DMS153 treated with DMSO at 0.1 percent for 48 hours (cell line): ENCODE results near the gene MAP3K5.
"Not testable (repeated sequence)": the region's sequence is repeated elsewhere in the genome, so short reads cannot be mapped to it uniquely, and the experiment has no call there.

Source experiments
- DNase-seq: peaks from one replicate; lab custom pipeline; 2025; ENCODE audit not compliant: unreplicated experiment; lab: John Stamatoyannopoulos, UW

The MAP3K5 gene, protein sequence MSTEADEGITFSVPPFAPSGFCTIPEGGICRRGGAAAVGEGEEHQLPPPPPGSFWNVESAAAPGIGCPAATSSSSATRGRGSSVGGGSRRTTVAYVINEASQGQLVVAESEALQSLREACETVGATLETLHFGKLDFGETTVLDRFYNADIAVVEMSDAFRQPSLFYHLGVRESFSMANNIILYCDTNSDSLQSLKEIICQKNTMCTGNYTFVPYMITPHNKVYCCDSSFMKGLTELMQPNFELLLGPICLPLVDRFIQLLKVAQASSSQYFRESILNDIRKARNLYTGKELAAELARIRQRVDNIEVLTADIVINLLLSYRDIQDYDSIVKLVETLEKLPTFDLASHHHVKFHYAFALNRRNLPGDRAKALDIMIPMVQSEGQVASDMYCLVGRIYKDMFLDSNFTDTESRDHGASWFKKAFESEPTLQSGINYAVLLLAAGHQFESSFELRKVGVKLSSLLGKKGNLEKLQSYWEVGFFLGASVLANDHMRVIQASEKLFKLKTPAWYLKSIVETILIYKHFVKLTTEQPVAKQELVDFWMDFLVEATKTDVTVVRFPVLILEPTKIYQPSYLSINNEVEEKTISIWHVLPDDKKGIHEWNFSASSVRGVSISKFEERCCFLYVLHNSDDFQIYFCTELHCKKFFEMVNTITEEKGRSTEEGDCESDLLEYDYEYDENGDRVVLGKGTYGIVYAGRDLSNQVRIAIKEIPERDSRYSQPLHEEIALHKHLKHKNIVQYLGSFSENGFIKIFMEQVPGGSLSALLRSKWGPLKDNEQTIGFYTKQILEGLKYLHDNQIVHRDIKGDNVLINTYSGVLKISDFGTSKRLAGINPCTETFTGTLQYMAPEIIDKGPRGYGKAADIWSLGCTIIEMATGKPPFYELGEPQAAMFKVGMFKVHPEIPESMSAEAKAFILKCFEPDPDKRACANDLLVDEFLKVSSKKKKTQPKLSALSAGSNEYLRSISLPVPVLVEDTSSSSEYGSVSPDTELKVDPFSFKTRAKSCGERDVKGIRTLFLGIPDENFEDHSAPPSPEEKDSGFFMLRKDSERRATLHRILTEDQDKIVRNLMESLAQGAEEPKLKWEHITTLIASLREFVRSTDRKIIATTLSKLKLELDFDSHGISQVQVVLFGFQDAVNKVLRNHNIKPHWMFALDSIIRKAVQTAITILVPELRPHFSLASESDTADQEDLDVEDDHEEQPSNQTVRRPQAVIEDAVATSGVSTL (N-terminal part only)

GRCh38 chr6:136792410-136793262 lies at the start of gene MAP3K5:
Gene MAP3K5, minus strand, starts transcription at chr6:136792477. Its CDS starts 320 bp downstream, at chr6:136792157.
- DNase-seq, result peak; percentile 87

DNA sequence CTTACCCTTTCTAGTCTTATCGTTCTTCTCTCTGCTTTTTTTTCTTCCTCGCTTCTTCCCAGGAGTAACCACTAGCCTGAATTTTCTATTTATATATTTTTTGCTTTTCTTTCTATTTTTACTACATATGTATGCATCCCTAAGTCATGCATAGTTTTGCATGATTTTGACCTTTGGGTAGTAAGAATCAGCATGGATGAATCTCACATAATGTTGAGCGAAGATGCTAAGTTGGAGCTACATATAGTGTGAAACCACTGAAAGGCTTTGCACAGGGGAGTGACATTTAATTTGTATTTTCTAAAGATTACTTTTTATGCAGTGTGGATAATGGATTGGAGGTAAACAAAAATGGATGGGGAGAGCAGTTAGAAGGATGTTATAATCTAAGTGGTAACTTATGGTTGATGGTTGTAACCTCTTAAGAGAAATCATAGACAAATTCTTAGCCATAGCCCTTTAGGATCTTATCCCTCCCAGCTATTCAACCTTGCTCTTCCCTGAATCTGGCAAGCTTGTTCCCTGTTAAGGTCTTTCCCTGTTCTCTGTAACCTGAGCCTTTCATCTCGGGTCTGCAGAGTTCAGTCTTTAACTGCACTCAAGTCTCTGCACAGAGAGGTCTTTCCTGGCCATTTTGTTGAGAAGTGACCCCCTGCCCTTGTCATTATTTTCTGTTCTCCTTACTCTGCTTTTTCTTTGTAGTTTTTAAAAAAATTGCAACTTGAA lies 48.2 kb upstream of the MAP3K5 start:
- DNase-seq, result no peak

DNA sequence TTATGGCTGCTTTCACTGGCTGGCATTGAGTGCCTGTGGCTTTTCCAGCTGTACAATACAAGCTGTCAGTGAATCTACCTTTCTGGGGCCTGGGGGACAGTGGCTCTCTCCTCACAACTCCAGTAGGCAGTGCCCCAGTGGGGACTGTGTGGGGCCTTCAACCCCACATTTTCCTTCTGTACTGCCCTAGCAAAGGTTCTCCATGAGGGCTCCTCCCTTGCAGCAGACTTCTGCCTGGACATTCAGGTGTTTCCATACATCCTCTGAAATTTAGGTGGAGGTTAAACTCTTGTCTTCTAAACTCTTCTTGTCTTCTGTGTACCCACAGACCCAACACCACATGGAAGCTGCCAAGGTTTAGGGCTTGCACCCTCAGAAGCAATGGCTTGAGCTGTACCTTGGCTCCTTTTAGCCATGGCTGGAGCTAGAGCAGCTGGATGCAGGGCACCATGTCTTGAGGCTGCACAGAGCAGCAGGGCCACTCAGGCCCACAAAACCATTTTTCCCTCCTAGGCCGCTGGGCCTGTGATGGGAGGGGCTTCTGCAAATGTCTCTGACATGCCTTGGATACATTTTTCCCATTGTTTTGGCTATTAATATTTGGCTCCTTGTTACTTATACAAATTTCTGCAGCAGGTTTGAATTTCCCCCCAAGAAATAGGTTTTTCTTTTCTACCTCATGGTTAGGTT lies 39.7 kb upstream of the MAP3K5 start:
- DNase-seq, result no peak

GRCh38 chr6:136826216-136826615 lies 33.9 kb upstream of the MAP3K5 start:
- no peak for DNase-seq

- DNase-seq, result no peak
Measured at GRCh38 chr6:136823128-136823660, 30.9 kb upstream of the MAP3K5 start.

DNA sequence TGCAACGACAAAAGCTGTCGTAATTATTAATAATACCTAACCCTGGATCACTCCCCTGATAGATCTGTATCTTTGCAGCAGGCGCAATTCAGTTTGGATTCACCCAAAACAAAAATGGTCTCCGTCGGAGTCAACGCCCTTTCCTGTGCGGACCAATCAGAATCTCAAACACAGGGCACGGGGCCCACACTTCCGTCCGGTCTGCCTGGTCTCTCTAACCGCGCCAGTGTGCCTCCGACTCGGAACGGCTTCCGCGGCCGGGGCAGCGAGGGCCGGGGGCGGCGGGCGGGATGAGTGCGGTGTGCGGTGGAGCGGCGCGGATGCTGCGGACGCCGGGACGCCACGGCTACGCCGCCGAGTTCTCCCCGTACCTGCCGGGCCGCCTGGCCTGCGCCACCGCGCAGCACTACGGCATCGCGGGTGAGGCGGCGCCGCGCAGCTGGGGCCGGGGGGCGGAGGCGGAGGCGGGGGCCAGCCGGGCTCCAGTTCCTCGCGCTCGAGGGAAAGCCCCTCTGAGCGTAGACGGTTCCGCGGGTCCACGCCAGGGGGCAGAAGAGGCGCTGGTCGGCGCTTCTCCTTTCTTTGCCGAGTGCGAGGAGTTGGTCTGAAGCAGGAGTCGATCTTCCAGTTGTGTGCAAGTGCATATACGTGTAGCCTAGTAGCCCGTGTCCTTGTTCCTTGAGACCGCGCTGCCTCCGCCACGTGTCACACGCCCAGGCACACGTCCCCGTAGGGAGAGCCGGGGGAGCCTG lies 30.3 kb upstream of the MAP3K5 start, which contains the start of gene PEX7:
TSS of gene PEX7 (plus strand) at position 217 of the 752 bp plus-strand sequence. CDS start at position 291, 74 bp downstream.
- peak; percentile 74 for DNase-seq

DNA sequence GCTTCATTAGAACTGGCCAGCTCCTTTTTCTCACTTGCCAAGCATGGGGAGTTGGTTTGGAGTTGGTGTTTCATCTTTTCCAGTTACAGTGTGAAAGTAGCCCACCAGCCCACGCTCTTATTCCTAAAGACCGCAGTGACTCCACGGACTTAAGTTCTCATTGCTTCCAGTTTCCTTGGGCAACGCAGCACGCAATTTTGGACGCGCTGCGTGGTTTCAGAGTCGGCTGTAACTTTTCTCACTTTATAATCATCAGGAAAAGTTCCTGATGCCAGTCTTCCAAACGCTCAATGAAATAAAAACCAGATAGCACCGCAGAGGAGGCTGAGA lies 29.7 kb upstream of the MAP3K5 start:
- no peak for DNase-seq

GRCh38 chr6:136820561-136820960 lies 28.3 kb upstream of the MAP3K5 start:
- no peak for DNase-seq

GRCh38 chr6:136816656-136817055 lies 24.4 kb upstream of the MAP3K5 start:
- no peak for DNase-seq

- not testable (repeated sequence) for DNase-seq
Measured at GRCh38 chr6:136815608-136816007, 23.3 kb upstream of the MAP3K5 start.

DNA sequence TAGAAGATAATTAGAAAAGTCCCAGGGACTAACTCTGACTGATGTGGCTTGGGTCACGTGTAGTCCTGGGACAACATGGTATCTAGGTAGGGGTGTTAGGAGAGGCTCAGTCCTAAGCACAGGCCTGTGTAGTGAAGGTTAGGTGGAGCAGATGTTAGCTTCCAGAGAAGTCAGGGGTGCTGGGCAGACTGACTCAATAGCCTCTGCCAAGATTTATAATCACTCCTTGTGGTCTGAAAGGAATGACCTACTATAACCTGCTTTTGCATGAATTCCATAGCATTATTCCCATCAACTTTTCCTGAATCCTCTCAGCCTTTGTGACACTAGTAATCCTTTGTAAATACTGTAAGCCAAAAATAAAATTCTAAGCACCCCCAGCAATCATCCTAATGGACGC lies 19.9 kb upstream of the MAP3K5 start:
- no peak for DNase-seq

DNA sequence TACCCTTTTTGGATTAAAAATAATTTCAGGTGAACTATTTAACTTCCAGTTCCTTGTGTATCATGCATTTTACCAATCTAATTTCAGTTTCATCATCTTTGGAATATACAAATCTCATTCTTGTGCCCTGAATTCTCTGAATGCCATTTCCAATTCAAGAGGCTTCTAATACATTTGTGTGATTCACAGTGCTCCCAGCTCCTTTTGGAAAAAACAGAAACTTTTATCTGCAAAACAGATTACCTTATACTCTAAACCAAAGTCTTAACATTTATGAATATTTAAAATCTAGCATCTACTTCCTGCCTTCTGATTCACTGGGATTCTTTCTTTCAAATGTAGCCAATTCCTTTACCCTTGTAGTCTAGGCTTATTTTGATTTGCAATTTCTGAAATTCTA lies 19.0 kb upstream of the MAP3K5 start:
- DNase-seq, result no peak

DNA sequence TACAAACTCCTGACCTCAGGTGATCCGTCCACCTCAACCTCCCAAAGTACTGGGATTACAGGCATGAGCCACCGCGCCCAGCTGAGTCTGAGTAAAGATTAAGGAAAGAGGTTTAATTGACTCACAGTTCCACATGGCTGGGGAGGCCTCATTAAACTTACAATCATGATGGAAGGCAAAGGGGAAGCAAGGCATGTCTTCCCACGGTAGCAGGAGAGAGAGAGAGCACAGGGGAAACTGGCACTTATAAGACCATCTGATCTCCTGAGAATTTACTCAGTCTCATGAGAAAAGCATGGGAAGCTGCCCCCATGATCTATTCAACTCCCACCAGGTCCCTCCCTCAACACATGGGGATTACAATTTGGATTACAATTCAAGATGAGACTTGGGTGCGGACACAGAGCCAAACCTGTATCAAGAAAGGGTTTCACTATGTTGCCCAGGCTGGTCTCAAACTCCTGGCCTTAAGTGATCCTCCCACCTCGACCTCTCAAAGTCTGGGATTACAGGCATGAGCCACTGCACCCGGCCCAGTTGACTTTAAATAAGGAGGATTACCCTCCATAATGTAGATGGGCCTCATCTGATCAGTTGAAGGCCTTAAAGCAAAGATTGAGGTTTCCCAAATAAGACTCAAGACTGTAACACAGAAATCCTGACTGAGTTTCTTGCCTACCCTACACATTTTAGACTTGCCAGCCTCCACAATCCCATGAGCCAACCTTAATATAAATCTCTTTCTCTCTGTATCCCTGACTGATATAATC lies 17.0 kb upstream of the MAP3K5 start:
- DNase-seq, result no peak

- DNase-seq, result no peak
Measured at GRCh38 chr6:136803608-136804007, 11.3 kb upstream of the MAP3K5 start.

DNA sequence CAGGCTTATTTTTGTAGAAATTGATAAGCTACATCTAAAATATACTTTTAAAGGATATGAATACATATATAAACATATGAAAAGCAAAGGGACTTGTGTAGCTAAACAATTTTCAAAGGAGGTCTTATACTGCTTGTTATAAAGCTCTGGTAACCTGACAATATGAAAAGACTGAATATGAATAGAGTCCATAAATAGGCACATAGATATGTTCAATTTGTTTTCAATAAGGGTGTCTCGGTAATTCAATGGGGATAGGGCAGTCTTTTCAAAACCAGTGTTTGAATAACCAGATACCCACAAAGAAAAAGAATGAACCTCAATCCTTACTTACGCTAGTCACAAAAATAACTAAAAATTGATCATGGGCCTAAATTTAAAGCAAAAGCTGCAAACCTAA lies 9.3 kb upstream of the MAP3K5 start:
- no peak for DNase-seq

DNA sequence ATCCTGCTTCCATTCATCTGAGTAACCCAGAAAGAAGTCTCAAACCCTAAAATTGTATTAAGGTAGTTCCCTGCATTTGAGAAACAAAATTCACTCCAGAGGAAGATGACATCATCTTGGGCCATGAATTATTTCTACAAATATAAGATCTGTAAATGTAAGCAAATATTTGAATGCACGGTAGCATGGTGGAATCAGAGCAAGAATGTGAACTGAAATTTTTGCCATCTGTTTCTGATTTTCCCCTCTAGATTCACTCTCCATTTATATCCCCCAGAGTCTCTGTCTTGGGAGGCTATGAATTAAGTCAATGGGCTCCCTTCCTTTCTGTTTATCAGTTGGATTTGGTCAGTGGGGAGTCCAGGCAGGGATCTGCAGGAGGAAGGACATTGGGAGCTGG lies 5.8 kb upstream of the MAP3K5 start:
- DNase-seq, result no peak

GRCh38 chr6:136795996-136796395 lies 3.7 kb upstream of the MAP3K5 start:
- DNase-seq, result no peak
